HPDE6-E6E7 (cell line): ENCODE data around the gene PKD2L2.
"Not testable (repeated sequence)": the region's sequence is repeated elsewhere in the genome, so short reads cannot be mapped to it uniquely, and the experiment has no call there.

Experiments used
- DNase-seq: peaks from one replicate; pipeline ENCODE4 v3.0.0; 2011; ENCODE audit warnings: missing footprints; ENCODE audit errors: extremely low spot score

Gene PKD2L2

DNA sequence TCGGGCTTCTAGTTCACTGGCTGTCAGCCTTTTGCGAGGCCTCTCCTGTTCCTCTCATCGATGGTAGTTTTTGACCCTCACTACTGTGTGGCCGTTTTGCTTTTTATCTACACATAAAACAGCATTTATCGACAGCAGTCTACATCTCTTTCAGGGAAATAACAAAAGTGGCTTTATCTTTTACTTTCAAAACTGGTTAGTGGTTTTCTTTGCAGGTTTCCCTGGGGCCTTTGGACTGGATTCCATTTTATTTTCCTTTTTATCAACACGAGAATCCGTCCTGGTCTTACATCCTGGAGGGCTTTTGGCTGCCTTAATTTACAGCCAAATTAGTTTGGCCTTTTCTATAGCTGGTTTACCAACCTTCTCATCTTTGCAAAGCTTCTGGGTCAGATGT is 793 bp upstream of the PKD2L2 start:
- no peak for DNase-seq

DNA sequence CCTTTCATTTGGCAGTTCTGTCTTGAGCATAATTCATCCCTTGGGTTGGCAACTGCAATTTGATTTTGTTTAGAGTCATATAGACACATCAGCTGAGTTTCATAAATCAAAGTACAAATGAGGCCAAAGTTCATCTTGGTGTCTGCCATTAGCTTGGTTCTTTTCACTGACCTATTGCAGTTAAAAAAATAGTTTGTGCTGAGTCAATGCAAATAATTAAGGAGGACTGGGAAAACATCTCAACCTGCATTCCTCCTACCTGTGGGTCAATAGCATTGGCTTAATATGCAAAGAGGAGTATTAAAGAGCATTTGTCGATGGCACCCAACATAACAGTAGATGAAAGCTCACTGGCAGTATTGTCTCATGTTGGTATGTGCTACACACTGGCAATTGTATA is 1.6 kb downstream of the PKD2L2 start:
- DNase-seq, result no peak

DNA sequence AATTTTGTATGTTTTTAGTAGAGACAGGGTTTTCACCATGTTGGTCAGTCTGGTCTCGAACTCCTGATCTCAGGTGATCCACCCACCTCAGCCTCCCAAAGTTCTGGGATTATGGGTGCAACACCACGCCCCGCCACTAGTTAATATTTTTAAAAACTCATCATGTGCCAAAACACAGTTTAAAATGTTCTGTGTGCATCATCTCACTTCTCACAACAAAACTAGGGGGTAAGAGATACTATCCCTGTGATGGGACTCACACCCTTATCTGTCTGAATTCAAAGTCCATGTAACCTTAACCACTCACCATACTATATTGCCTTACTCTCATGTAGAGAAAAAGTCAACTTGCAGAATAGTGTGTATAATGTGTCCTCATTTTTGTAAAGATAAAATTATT is 2.6 kb downstream of the PKD2L2 start:
- no peak for DNase-seq

DNA sequence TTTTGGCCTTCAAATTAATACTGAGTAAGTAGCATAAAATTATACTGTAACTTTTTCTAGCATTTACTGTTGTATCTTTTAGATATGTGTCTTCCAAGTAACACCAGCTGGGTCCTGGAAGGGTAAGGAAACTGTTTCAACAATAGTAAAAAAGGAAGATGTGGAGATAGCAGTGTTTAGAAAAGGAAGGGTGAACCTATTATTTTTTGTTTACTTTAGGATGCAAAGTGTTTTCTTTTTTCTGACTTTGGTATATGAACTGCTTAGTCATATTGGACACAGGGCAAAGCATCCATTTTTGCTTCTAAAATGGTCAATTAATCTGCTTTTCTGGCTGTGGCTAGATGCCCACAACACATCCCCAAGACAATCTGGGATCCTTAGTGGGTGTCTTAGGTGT is 5.3 kb downstream of the PKD2L2 start:
- DNase-seq, result no peak

DNA sequence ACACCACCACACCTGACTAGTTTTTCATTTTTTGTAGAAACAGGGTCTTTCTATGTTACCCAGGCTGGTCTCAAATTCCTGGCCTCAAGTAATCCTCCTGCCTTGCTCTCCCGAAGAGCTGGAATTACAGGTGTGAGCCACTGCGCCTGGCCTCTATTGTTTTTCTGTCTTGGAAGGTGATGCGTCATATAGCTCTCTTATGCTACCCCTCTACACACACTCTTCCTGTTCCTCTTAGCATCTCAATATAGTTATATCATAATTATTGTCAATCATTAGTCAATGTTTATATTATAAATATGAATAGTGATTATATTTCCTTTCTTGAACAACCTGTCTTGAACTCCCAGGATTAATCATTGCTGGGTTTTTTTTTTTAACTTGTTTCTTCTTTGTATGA is 7.3 kb downstream of the PKD2L2 start:
- DNase-seq, result no peak

DNA sequence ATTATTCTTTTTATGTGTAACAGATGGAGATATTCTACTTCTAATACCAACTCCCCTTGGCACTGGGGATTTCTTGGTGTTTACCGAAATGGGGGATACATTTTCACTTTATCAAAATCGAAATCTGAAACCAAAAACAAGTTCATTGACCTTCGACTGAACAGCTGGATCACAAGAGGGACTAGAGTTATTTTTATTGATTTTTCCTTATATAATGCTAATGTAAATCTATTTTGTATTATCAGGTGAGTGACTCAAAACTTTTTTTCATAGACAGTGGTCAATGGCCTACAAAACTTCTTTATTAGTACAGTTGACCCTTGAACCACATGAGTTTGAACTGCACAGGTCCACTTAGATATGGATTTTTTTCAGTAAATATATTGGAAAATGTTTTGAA is 10.2 kb downstream of the PKD2L2 start:
- DNase-seq, result no peak

DNA sequence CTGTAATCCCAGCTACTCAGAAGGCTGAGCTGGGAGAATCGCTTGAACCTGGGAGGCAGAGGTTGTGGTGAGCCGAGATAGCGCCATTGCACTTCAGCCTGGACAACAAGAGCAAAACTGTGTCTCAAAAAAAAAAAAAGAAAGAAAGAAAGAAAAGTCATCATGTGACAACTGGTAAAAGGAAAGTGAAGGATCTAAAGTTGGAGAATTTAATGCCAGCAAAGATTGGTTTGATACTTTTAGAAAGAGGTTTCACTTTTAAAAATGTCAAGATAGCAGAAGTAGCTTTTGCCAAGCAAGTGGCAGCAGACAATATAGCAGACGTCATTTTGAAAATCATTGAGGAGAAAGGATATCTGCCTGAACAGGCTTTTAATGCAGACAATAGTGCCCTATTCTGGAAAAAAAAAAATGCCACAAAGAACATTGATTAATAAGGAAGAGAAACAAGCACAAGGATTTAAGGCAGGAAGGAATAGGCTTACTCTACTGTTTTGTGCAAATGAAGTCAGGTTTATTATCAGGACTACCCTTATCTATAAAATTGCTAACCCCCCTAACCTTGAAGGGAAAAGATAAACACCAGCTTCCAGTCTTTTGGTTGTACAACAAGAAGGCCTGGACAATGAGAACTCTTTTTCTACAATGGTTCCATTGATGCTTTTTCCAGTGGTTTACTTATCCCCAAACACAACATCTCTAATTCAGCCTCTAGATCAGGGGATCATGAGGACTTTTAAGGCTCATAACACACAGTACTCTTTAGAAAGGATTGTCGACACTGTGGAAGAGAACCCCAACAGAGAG is 12.0 kb downstream of the PKD2L2 start:
- DNase-seq, result no peak

DNA sequence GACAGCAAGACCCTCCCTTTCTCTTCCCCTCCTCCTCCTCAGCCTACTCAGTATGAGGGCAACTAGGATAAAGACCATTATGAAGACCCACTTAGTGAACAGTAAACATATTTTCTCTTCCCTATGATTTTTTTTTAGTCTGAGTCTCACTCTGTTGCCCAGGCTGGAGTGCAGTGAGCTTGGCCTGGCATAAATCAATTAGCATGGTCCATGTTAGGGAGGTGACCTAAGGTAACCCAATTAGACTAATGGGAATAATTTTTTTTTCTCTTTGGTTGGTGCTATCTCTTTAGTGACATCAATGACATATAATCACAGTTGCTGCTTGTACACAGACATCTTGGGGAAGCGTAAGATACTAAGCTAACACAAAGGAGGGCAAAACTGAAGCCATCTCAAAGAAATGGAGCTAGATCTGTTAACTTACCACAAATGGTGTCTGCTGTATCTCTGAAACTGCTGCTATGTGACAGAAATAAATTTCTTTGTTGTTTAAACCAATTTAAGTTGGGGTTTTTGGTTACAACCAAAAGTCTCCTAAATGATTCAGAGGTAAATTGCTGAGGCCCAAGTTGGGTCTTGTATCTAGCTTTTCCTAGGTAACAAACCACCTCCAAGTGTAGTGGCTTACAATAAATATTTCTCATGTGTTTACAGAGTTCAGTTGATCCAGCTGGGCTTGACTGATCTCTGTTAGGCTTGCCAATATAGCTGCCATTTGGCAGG is 13.3 kb downstream of the PKD2L2 start:
- no peak for DNase-seq

DNA sequence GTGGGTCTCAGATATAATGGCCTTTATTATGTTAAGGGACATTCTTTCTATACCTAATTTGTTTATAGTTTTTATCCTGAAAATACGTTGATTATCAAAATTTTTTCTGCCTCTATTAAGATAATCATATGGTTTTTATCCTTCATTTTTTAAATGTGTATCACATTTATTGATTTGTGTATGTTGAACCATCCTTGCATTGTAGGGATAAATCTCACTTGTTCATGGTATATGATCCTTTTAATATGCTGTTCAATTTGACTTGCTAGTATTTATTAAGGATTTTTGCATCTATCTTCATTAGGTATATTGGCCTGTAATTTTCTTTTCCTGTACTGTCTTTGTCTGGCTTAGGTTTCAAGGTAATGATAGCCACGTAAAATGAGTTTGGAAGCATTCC is 25.5 kb downstream of the PKD2L2 start:
- no peak for DNase-seq

DNA sequence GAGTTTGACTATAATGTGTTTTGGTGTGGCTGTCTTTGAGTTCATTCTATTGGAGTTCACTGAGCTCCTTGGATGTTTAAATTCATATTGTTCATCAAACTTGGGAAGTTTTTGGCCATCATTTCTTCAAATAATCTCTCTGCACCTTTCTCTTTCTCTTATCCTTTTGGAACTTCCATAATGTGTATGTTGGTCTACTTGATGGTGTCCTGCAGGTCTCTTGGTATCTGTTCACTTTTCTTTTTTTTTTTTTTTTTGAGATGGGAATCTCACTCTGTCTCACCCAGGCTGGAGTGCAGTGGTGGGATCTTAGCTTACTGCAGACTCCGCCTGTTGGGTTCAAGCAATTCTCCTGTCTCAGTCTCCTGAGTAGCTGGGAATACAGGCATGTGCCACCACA is 27.7 kb downstream of the PKD2L2 start:
- DNase-seq, result no peak

DNA sequence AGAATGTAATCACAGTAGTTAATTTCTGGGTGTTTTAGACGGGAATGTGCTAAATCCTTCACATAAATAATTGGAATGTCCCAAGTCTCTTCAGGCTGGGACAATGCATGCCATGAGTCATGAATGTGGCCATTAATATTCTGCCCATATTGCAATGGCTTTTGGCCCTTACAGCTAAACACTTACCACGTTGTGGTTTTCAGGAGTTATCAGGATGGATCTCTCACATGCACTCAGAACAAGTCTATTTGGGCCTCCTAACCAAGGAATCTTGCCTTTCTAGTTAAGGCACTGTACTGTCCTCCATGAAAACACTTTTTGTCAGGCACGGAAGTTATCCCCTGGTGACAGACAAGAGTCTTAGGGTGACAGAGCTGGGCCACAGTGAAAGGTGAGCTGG is 32.7 kb downstream of the PKD2L2 start:
- no peak for DNase-seq

DNA sequence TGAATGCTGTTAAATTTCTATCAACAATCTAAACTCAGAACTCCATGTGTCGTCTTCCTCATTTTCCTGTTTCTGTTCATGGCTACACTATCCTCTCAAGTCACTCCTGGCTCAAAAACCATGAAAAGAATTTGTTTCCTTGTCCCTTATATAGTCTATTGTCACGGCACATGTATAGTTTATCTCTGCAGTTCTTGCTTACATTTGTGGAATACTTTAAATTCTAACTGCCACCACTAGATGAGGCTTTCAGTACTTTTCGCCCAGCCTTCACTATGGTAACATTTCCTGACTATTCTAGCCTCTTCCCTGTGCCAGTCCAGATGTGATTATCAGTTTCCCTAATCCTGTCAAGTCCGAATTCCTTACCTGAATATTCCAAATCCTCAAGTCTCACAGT is 34.6 kb downstream of the PKD2L2 start:
- DNase-seq, result no peak

DNA sequence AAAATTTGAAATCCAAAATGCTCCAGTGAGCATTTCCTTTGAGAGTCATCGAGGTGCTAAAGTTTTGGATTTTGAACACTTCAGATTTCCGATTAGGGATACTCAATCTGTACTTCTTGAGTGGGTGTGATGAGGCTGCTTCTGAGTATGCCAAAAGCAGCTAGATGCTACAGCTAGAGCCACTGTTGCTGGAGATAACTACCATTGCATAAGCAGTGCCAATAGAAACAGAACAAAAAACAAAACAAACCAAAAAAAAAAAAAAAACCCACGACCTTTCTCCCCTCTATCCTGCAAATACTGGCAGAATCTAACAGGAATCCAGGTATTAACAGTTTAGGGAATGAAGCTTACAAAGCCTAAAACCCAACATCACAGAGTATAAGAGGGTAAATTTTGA is 43.5 kb downstream of the PKD2L2 start:
- DNase-seq, result no peak

DNA sequence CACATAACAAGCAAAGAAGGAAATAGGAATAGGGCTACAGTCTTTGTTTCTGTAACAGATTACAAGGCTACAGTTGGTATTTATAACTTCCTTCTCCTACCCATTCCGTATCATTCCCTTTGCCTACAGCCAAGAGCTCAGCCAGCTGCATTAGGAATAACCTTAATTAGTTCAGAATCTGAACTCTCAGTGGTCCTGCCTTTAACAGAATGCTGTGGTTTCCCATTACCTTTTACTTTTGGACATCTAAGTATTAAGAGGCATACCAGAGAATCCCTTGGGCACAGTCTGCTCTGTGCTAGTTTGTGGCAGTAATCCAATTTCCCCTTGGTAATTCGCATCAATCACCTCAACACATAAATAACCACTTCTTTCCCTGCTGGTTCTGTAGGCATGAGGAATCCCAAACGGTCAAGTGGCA is 44.2 kb downstream of the PKD2L2 start:
- DNase-seq, result no peak

DNA sequence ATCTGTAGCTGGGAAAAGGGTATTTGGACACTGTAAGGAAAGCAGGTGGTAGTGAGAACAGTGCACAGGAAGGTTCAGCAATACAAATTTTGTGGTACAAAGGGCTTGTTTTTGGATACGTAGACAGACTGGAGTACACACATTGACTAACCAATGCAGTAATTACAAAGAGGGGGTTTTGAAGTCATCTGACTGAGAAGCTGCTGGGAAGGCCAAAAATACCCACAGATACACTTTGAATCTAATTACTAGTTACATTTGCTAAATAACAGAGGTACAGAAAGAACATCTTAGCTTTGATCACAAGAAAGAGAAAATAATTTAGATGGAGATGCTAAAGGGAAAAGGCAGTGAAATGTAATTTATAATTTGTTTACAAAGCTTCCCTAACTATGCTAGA is 45.9 kb downstream of the PKD2L2 start:
- no peak for DNase-seq

DNA sequence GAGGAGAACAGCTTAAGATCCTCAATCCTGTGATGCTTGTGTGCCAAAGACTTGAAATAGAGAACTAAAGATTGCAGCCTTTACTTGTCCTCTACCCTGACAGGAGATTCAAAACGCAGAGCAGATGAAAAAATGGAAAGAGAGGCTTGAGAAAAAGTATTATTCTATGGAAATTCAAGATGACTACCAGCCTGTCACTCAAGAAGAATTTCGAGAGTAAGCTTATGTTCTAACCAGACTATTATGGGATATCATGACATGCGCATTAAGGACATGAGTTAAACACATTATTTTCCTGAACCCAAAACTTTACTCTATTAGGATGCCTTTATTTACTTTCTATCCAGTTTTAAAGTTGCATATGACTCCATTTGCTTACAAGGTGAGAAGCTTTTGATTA is 46.4 kb downstream of the PKD2L2 start:
- no peak for DNase-seq

DNA sequence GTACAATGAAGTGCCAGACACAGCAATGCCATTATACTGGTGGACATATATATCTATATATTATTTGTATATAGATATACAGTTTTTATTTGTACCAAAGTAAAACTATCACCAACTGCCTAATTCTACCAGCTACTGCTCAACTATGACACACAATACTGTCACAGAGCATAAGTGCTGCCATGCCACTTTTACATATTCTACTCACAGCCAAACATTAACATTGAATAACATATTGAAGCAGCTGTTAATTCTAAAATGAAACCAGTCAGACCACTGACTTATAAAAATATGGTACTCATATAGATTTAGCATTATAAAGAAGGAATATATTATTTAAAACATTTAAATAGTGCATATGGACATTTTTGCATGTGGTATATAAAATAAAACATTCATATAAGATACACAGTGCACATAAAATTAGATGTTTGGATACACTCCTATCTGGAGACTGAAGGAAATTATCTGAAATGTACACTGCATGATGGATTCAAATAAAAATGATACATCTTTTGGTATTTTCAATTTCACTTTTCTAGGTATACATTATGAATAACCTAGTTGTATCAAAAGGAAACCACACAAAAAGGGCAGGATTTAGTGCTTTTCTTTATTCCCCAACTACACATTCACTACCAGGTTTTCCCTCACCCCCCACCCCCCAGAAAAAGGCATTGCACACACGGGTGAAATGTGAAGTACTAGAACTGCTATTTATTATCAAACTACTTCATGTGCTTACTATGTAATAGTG is 48.9 kb downstream of the PKD2L2 start:
- DNase-seq, result no peak

DNA sequence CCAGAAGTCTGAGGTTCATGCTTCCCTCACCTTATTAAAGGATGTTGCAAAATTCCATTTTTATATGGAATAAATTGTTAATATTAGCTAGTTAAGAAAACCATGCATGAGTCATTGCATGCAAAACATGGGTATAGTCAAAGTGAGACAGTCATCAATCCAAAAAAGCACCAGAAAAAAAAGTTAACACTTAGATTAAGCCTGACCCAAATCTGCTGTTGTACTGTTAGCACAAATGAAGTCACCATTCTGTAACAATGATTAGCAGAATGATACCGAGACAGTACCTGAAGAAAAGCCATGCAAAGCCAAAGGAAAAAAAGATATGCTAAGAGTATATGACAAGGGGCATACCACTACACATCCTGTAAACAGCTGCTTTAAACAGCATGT is 49.5 kb downstream of the PKD2L2 start:
- DNase-seq, result no peak

DNA sequence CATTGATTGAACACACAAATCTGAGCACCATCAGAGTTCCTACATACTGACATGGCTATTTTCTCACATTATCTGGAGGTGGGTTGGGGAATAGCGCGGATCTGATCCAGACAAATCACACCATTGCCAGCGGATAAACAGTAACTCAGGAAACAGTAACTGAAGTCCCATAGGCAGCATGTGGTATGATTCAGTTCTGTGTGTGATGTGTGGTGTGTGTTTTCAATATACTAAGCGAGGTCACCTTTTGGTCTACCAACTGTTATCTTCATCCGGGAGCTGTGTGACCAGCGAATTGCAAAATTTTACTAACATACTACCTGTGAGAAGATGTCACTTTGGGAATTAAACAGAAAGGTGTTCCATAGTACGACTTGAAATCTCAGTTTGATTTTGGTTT is 50.1 kb downstream of the PKD2L2 start:
- no peak for DNase-seq

DNA sequence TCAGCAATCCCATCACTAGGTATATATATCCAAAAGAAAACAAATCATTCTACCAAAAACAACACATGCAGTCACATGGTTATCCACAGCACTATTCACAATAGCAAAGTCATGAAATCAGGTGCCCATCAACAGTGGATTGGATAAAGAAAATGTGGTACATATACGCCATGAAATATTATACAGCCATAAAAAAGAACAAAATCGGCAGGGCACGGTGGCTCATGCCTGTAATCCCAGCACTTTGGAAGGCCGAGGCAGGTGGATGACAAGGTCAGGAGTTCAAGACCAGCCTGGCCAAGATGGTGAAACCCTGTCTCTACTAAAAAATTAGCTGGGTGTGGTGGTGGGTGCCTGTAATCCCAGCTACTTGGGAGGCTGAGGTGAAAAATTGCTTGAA is 55.0 kb downstream of the PKD2L2 start:
- DNase-seq, result not testable (repeated sequence)

DNA sequence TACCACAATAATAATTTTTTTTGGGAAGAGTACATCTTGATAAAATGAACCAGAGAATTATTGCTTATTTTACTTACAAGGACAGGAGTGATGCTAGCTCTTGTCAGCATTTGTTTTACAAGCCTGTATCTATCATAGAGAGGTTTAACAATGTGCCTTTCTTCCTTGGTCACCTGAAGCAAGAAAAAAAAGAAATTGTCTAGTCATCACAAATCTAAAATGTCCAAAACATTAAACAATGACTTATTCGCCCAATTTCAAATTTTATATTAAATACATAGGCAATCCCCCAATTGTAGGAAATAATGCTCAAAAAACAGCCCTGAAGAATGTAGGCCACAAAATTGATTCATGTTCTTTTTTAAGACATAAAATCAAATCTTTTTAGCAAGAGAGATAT is 56.6 kb downstream of the PKD2L2 start:
- DNase-seq, result no peak

DNA sequence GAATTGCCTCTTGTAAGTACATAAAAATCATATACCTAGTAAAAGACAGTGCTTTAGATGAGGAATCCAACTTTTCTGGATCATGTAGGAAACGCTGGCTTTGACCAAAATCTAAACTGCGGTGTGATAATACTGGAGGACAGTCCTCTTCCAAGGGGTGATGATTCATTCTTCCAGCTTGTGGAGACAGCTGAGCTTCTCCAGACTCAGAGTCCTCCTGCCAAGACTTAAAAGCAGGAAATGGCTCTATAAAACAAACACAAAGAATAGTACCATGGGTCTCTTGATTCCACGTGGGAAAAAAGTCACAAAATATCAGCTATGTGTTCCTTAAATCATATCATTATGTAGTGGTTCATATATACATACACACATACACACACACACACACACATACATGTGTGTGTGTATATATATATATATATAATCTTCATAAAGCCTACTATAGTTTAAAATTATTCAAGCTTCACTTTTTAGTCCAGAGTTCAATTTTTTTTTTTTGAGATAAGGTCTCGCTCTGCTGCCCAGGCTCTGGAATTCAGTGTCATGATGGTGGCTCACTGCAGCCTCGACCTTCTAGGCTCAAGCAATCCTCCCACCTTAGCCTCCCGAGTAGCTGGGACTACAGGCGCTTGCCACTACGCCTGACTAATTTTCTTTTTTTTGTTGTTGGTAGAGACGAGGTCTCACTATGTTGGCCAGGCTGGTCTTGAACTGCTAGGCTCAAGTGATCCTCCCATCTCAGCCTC is 65.0 kb downstream of the PKD2L2 start:
- DNase-seq, result no peak
